GM12878 (cell line): ENCODE data around the gene MAGI1.

Source experiments
- CEBPB ChIP-seq, 2 experiments: fragments of 150-350 bp in 1 of 2; IDR thresholded peaks; 2 replicates each; pipeline ENCODE4 v1.6.1; 2012 to 2014; ENCODE audit warnings: low read depth in 2 of 2, low read length in 2 of 2, borderline replicate concordance in 1 of 2, inconsistent platforms in 1 of 2
- EP300 ChIP-seq, 2 experiments: fragments of 150-350 bp in 1 of 2; IDR thresholded peaks; 2 replicates each; pipeline ENCODE4 v1.6.1; 2011 to 2012; ENCODE audit warnings: low read depth in 2 of 2, low read length in 2 of 2, borderline replicate concordance in 1 of 2, improper control_type of control experiment in 1 of 2, inconsistent platforms in 1 of 2; ENCODE audit not compliant: control insufficient read depth in 1 of 2
- ETV6 ChIP-seq, 2 experiments: fragments of 450-650 bp in 1 of 2; IDR thresholded peaks in 1 of 2; conservative IDR thresholded peaks in 1 of 2; 2 replicates each; pipeline ENCODE4 v1.6.1; 2014; ENCODE audit warnings: antibody characterized with exemption in 1 of 2, borderline replicate concordance in 1 of 2, low read depth in 1 of 2, mild to moderate bottlenecking in 1 of 2, moderate library complexity in 1 of 2
- FOXK2 ChIP-seq: fragments of 450-650 bp; IDR thresholded peaks from 2 replicates; pipeline ENCODE4 v1.6.1; 2017; ENCODE audit warnings: mild to moderate bottlenecking, moderate library complexity
- IRF3 ChIP-seq: fragments of 450-650 bp; IDR thresholded peaks from 2 replicates; pipeline ENCODE4 v1.6.1; 2014; ENCODE audit warnings: mild to moderate bottlenecking
- RFX5 ChIP-seq: IDR thresholded peaks from 2 replicates; pipeline ENCODE4 v1.6.1; 2011; ENCODE audit warnings: low read depth, low read length, improper control_type of control experiment
- ZNF24 ChIP-seq: fragments of 450-650 bp; IDR thresholded peaks from 2 replicates; pipeline ENCODE4 v1.6.1; 2017; ENCODE audit warnings: antibody characterized with exemption, mild to moderate bottlenecking

GRCh38 chr3:65507437-65507836 lies 531.3 kb downstream of the MAGI1 start:
- no peak for TF ChIP-seq EP300 (IDR thresholded peaks at IDR 0.05; ENCODE audit: borderline replicate concordance in 1 of 2, control insufficient read depth in 1 of 2, low read depth in 2 of 2, low read length in 2 of 2)
- TF ChIP-seq ETV6 (conservative IDR thresholded peaks at IDR 0.05 in 1 of 2, IDR thresholded peaks at IDR 0.05 in 1 of 2; ENCODE audit: borderline replicate concordance in 1 of 2, low read depth in 1 of 2): no peak
- TF ChIP-seq FOXK2: no peak
- no peak for TF ChIP-seq CEBPB (IDR thresholded peaks at IDR 0.05; ENCODE audit: borderline replicate concordance in 1 of 2, low read depth in 2 of 2, low read length in 2 of 2)
- TF ChIP-seq ZNF24: no peak
- TF ChIP-seq IRF3: no peak
- no peak for TF ChIP-seq RFX5
